K562 (cell line): ENCODE data around the gene SLITRK4. TPM values are rescaled to one million over a fixed set of nuclear protein-coding genes. Genes with fewer than 3 reads are reported as not detected.

Experiments
- ATAC-seq: fragments of 200-7000 bp; cut with Tn5 transposase; 3 replicates; pipeline ENCODE4 v1.9.1; 2020; ENCODE audit warnings: moderate library complexity
- BruUV-seq: library from RNA; stranded (reverse); fragments of 400-500 nt; replicated peaks from 2 replicates; lab custom pipeline; 2021; lab: Mats Ljungman, UMichigan
- CTCF ChIA-PET: fragments of 300-600 bp; formaldehyde crosslinking; extraction: SDS; loops from one replicate; lab custom pipeline; 2021; ENCODE audit warnings: low intra/inter-chr PET ratio; lab: Yijun Ruan, JAX
- POLR2A ChIA-PET: fragments of 300-600, 350-650 bp; sonication (Branson Sonifier 250); formaldehyde crosslinking; extraction: SDS; loops from one replicate; lab custom pipeline; 2021; ENCODE audit warnings: antibody characterized with exemption, inconsistent platforms; lab: Yijun Ruan, JAX
- DNase-seq, 4 experiments: peaks; one replicate each; pipeline versions ENCODE4 v3.0.0 to v3.0.0-alpha.2; 2011 to 2018; ENCODE audit warnings: low spot score in 3 of 4, mixed read lengths in 3 of 4; ENCODE audit errors: extremely low read depth in 1 of 4
- FAIRE-seq: peaks from 2 replicates; lab custom pipeline; 2011; peaks lifted over from hg19 to GRCh38; lab: Jason Lieb, UNC
- H2AFZ ChIP-seq: 2 replicates; pipeline ENCODE4 v1.6.0; 2011; ENCODE audit warnings: low read depth, low read length, control low read depth, inconsistent platforms
- H3K27ac ChIP-seq: fragments of 200-600 bp; 3 replicates; pipeline ENCODE4 v1.8.0; 2011; ENCODE audit warnings: low read depth, mild to moderate bottlenecking, control low read depth, inconsistent platforms, low read length, moderate library complexity, mixed read lengths; ENCODE audit errors: extremely low read depth
- H3K27me3 ChIP-seq, 2 experiments: fragments of 300-600 bp in 1 of 2; 2 replicates in 1 of 2; 3 replicates in 1 of 2; pipeline versions ENCODE4 v1.6.0 to v1.8.0; 2011; ENCODE audit warnings: inconsistent platforms in 2 of 2, low read length in 2 of 2, mild to moderate bottlenecking in 1 of 2, mixed read lengths in 1 of 2, moderate library complexity in 1 of 2; ENCODE audit not compliant: control insufficient read depth in 2 of 2, insufficient read depth in 2 of 2
- H3K36me3 ChIP-seq: fragments of 300-600 bp; 3 replicates; pipeline ENCODE4 v1.8.0; 2011; ENCODE audit warnings: mild to moderate bottlenecking, low read length, inconsistent platforms; ENCODE audit not compliant: control insufficient read depth, insufficient read depth
- H3K4me1 ChIP-seq, 2 experiments: fragments of 200-600 bp in 1 of 2; replicated peaks in 1 of 2; 2 replicates in 1 of 2; 3 replicates in 1 of 2; pipeline versions ENCODE4 v1.5.1 to v1.8.0; 2011; ENCODE audit warnings: inconsistent platforms in 2 of 2, low read length in 2 of 2, mild to moderate bottlenecking in 1 of 2, mixed read lengths in 1 of 2, moderate library complexity in 1 of 2; ENCODE audit not compliant: control insufficient read depth in 2 of 2, insufficient read depth in 2 of 2
- H3K4me2 ChIP-seq: 2 replicates; pipeline ENCODE4 v1.6.1; 2011; ENCODE audit warnings: low read length, control low read depth, inconsistent platforms, mixed read lengths; ENCODE audit not compliant: insufficient read depth
- H3K4me3 ChIP-seq: fragments of 200-600 bp; sonication (generic), shearing (Covaris generic); 2 replicates; pipeline ENCODE4 v1.5.1; 2016; ENCODE audit warnings: control low read depth, inconsistent platforms
- H3K79me2 ChIP-seq: fragments of 200-600 bp; 3 replicates; pipeline ENCODE4 v1.8.0; 2011; ENCODE audit warnings: low read length, inconsistent platforms; ENCODE audit not compliant: control insufficient read depth, insufficient read depth
- H3K9ac ChIP-seq, 2 experiments: 2 replicates each; pipeline versions ENCODE4 v1.6.0 to v1.6.1; 2011; ENCODE audit warnings: low read depth in 2 of 2, low read length in 2 of 2, control low read depth in 1 of 2, inconsistent platforms in 1 of 2, mild to moderate bottlenecking in 1 of 2, mixed read lengths in 1 of 2; ENCODE audit not compliant: insufficient read depth in 1 of 2
- H3K9me1 ChIP-seq: one replicate; pipeline ENCODE4 v1.6.0; 2011; ENCODE audit warnings: inconsistent platforms, mild to moderate bottlenecking, low read length, moderate library complexity; ENCODE audit not compliant: control insufficient read depth, insufficient read depth
- H3K9me3 ChIP-seq: replicated peaks from 2 replicates; pipeline ENCODE4 v1.5.1; 2011; ENCODE audit warnings: low read depth, low read length, inconsistent platforms; ENCODE audit not compliant: control insufficient read depth, insufficient read depth
- H4K20me1 ChIP-seq: replicated peaks from 2 replicates; pipeline ENCODE4 v1.6.1; 2011; ENCODE audit warnings: low read length, inconsistent platforms, mixed read lengths; ENCODE audit not compliant: control insufficient read depth, insufficient read depth
- GATA2 ChIP-seq: sonication (generic); formaldehyde crosslinking; IDR thresholded peaks from 2 replicates; pipeline ENCODE4 v1.4.0; 2020; ENCODE audit warnings: mild to moderate bottlenecking, missing genetic modification reagents
- NFE2 ChIP-seq: IDR thresholded peaks from 2 replicates; pipeline ENCODE4 v1.6.1; 2014; ENCODE audit warnings: antibody characterized with exemption, low read depth
- PHF21A ChIP-seq: fragments of 450-650 bp; IDR thresholded peaks from 2 replicates; pipeline ENCODE4 v1.6.1; 2017; ENCODE audit warnings: low read depth, borderline replicate concordance
- PYGO2 ChIP-seq: fragments of 450-650 bp; IDR thresholded peaks from 2 replicates; pipeline ENCODE4 v1.6.1; 2016; ENCODE audit warnings: mild to moderate bottlenecking, missing genetic modification characterization, moderate library complexity, missing compliant biosample characterization
- ZNF232 ChIP-seq: sonication (generic); formaldehyde crosslinking; IDR thresholded peaks from 2 replicates; pipeline ENCODE4 v1.8.0; 2022; ENCODE audit warnings: mild to moderate bottlenecking, missing genetic modification reagents
- ZNF766 ChIP-seq: fragments of 200-800 bp; sonication (Bioruptor generic); conservative IDR thresholded peaks from 2 replicates; pipeline ENCODE4 v1.6.1; 2016; ENCODE audit warnings: missing genetic modification characterization, missing compliant biosample characterization
- WGBS: fragments of 100-300 bp; shearing (Covaris generic); methylation state at CpG from one replicate; pipeline ENCODE4 v1.1.6; 2016; ENCODE audit warnings: low coverage, mixed read lengths; ENCODE audit not compliant: insufficient coverage; ENCODE audit errors: missing lambda C conversion rate; 5-methylcytosine and 5-hydroxymethylcytosine counted together
- in situ Hi-C: fragments of 300-500 bp; cut with MboI; formaldehyde crosslinking; loops from 4 replicates; pipeline ENCODE4 v1.15.0; 2018; ENCODE audit warnings: inconsistent platforms, mixed read lengths
- intact Hi-C: fragments of 100-400 bp; cut with micrococcal nuclease; formaldehyde crosslinking; loops from 2 replicates; pipeline ENCODE4 v1.14.2; 2022
- polyA plus RNA-seq, 8 experiments: library from polyadenylated mRNA; depleted of rRNA in 4 of 8; stranded (reverse) in 5 of 8; unstranded in 3 of 8; fragments of >200 nt; fragmentation: Nextera tagmentation in 2 of 8; fragmentation: Illumina TruSeq in 1 of 8; extraction: Ambion mirVana in 2 of 8; extraction: Trizol in 1 of 8; gene quantifications; 2 replicates each; pipeline versions ENCODE4 v1.2.1 to v1.2.3, GENCODE V29; 2011 to 2014; ENCODE audit warnings: inconsistent platforms in 1 of 8, missing spikeins in 1 of 8
- total RNA-seq, 7 experiments: library from RNA; depleted of rRNA in 6 of 7; stranded (reverse); fragments of >200 nt in 6 of 7; fragmentation: Illumina TruSeq in 2 of 7; extraction: Trizol in 2 of 7; gene quantifications; 2 replicates each; pipeline versions ENCODE4 v1.2.1 to v1.2.3, GENCODE V29; 2011 to 2021; ENCODE audit warnings: low replicate concordance in 1 of 7
- TF ChIP-seq, protein P1 (sequence below): fragments of 250-450 bp; sonication (Bioruptor Pico); IDR thresholded peaks from 2 replicates; pipeline ENCODE4 v1.4.0; 2020; ENCODE audit warnings: mild to moderate bottlenecking, moderate library complexity

The SLITRK4 gene
- total and polyA plus RNA-seq, 9 of the 15 experiments (the other 6 are each of a cell fraction or from before 2014, with no cell fraction given) = not detected

DNA sequence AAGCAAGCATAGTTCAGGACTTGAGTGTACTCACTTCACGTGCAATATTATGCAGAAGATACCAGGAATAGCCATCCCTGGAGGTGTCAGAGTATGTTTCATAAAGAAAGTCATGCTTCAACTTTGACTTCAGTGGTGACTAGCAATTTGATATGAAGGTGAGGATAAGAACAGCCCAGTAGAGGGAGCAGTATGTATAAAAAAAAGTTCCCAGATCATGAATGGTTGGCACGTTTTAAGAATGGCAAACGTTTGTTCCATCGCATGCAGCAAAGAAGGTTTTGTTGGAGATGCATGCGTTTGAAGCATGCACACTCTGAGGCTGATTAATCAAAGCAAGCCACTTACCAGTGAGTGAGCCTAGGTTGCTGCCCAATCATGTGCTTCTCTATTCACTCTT, 33.5 kb upstream of the SLITRK4 start:
- no peaks in the 10 kb centered on the region for H3K9me3 ChIP-seq
- H3K9ac ChIP-seq = no peak overlapping the region
- H3K4me3 ChIP-seq = no peak overlapping the region
- 2% methylated on average over 5 of the region's 5 CpGs for WGBS
- CTCF ChIA-PET = no interaction called here
- FAIRE-seq (no peak), ATAC-seq (no peak), DNase-seq (no peak)
- POLR2A ChIA-PET = no interaction called here
- in situ Hi-C loops = no loop called here
- no peaks in the 10 kb centered on the region for H3K79me2 ChIP-seq
- intact Hi-C loops = no loop called here
- no peaks in the 10 kb centered on the region for H3K9me1 ChIP-seq
- TF ChIP-seq, protein P1, sequence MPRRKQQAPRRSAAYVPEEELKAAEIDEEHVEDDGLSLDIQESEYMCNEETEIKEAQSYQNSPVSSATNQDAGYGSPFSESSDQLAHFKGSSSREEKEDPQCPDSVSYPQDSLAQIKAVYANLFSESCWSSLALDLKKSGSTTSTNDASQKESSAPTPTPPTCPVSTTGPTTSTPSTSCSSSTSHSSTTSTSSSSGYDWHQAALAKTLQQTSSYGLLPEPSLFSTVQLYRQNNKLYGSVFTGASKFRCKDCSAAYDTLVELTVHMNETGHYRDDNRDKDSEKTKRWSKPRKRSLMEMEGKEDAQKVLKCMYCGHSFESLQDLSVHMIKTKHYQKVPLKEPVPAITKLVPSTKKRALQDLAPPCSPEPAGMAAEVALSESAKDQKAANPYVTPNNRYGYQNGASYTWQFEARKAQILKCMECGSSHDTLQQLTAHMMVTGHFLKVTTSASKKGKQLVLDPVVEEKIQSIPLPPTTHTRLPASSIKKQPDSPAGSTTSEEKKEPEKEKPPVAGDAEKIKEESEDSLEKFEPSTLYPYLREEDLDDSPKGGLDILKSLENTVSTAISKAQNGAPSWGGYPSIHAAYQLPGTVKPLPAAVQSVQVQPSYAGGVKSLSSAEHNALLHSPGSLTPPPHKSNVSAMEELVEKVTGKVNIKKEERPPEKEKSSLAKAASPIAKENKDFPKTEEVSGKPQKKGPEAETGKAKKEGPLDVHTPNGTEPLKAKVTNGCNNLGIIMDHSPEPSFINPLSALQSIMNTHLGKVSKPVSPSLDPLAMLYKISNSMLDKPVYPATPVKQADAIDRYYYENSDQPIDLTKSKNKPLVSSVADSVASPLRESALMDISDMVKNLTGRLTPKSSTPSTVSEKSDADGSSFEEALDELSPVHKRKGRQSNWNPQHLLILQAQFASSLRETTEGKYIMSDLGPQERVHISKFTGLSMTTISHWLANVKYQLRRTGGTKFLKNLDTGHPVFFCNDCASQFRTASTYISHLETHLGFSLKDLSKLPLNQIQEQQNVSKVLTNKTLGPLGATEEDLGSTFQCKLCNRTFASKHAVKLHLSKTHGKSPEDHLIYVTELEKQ (CRISPR knock-in tag) = no peak
- no peak for TF ChIP-seq NFE2
- no peak for TF ChIP-seq ZNF766 (CRISPR knock-in tag)
- TF ChIP-seq GATA2 (CRISPR knock-in tag) = no peak
- TF ChIP-seq PYGO2 (tag) = no peak
- TF ChIP-seq ZNF232 = no peak
- no peak for TF ChIP-seq PHF21A
- no peaks in the 10 kb centered on the region for H3K27me3 ChIP-seq
- H3K27ac ChIP-seq = no peak overlapping the region
- no TSS peak for BruUV-seq
- no peak overlapping the region for H3K4me2 ChIP-seq
- no peaks in the 10 kb centered on the region for H3K4me1 ChIP-seq
- no peaks in the 10 kb centered on the region for H4K20me1 ChIP-seq
- no peaks in the 10 kb centered on the region for H3K36me3 ChIP-seq
- H2AFZ ChIP-seq = no peak overlapping the region
